GM12875 (cell line): ENCODE measurements around the gene ATP7B.

Experiments
- H3K4me3 ChIP-seq: one replicate; pipeline ENCODE4 v1.5.1; 2011; ENCODE audit warnings: low read depth, low read length, control low read depth
- TF ChIP-seq, protein P1 (sequence below): IDR thresholded peaks from 2 replicates; pipeline ENCODE4 v1.5.1; 2011; ENCODE audit warnings: low read depth, mild to moderate bottlenecking, control low read depth, inconsistent platforms, low read length, moderate library complexity, borderline replicate concordance; ENCODE audit not compliant: insufficient read depth

The ATP7B gene

GRCh38 chr13:51946163-51946669, 65.0 kb downstream of the ATP7B start:
- TF ChIP-seq, protein P1, sequence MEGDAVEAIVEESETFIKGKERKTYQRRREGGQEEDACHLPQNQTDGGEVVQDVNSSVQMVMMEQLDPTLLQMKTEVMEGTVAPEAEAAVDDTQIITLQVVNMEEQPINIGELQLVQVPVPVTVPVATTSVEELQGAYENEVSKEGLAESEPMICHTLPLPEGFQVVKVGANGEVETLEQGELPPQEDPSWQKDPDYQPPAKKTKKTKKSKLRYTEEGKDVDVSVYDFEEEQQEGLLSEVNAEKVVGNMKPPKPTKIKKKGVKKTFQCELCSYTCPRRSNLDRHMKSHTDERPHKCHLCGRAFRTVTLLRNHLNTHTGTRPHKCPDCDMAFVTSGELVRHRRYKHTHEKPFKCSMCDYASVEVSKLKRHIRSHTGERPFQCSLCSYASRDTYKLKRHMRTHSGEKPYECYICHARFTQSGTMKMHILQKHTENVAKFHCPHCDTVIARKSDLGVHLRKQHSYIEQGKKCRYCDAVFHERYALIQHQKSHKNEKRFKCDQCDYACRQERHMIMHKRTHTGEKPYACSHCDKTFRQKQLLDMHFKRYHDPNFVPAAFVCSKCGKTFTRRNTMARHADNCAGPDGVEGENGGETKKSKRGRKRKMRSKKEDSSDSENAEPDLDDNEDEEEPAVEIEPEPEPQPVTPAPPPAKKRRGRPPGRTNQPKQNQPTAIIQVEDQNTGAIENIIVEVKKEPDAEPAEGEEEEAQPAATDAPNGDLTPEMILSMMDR: no peak
- no peak overlapping the region for H3K4me3 ChIP-seq

DNA sequence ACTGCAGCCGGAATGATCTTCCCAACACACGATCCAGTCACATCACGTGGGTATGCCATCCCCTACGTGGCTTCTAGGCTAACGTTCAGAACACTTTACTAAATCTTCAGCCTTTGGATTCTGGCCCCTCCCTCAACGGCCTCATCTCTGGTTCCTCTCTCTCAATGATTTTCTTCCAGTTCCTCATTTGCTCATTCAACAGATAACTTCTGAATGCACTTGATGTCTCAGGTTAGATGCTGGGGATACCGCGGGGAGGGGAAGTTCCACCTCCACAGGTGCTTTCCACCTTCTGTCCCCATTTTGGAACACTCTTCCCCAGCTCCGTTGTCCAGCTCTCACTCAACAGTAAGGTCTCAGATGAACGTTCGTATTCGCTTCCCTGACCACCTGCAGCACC, 66.1 kb downstream of the ATP7B start:
- TF ChIP-seq, protein P1: no peak

GRCh38 chr13:51944428-51944827, 66.8 kb downstream of the ATP7B start:
- TF ChIP-seq, protein P1: no peak
- H3K4me3 ChIP-seq: no peak overlapping the region

More for the DNA sequence above, 66.1 kb downstream of the ATP7B start:
- no peak overlapping the region for H3K4me3 ChIP-seq

- TF ChIP-seq, protein P1: no peak
- H3K4me3 ChIP-seq: no peak overlapping the region
Measured at GRCh38 chr13:51943721-51944120, 67.5 kb downstream of the ATP7B start.

- H3K4me3 ChIP-seq: no peak overlapping the region
- TF ChIP-seq, protein P1: no peak
Measured at GRCh38 chr13:51942189-51942588, 69.1 kb downstream of the ATP7B start.

GRCh38 chr13:51938454-51938853, 72.8 kb downstream of the ATP7B start:
- TF ChIP-seq, protein P1: no peak
- no peak overlapping the region for H3K4me3 ChIP-seq
